Stimulated activated effector memory CD8-positive, alpha-beta T cell treated with anti-CD3 and anti-CD28 coated beads, Interleukin-12 subunit alpha, Interleukin-12 subunit beta, amount 100 ng/mL, for 72 hours (primary cell): ENCODE data around the gene RGS6.

Source experiments
- ATAC-seq: fragments of 150-1000 bp; cut with Tn5 transposase; 2 replicates; pipeline ENCODE4 v1.10.0; 2021
- DNase-seq, 2 donors: peaks; one replicate each; pipeline ENCODE4 v3.0.0; 2021 to 2022; ENCODE audit warnings: low spot score in 2 of 2
- H3K27ac Mint-ChIP-seq: one replicate; pipeline ENCODE4 v1.8.0; 2022; ENCODE audit warnings: mild to moderate bottlenecking, mixed read lengths
- H3K36me3 Mint-ChIP-seq: one replicate; pipeline ENCODE4 v1.8.0; 2022; ENCODE audit warnings: mild to moderate bottlenecking, mixed read lengths
- H3K4me1 Mint-ChIP-seq: one replicate; pipeline ENCODE4 v1.8.0; 2022; ENCODE audit warnings: mixed read lengths
- H3K4me3 Mint-ChIP-seq: one replicate; pipeline ENCODE4 v1.8.0; 2022; ENCODE audit warnings: mild to moderate bottlenecking, mixed read lengths
- H3K9me3 Mint-ChIP-seq: one replicate; pipeline ENCODE4 v1.8.0; 2022; ENCODE audit warnings: mixed read lengths

Gene RGS6

DNA sequence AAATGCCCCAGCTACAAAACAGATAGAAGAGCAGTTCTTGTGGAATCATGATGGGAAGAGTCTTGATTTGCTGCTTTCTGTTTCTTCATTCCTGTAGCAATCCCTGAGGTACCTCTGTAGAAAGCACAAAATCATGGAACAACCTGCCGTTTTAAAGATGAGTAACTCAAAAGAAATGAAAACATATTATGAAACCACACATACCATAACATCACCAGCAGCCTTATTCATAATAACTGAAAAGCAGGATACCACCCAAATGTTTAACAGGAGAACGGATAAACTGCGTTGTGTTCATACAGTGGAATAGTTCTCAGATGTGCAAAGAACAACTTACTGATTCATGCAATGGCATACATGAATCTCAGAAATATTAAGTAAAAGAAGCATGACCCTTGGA lies 188.1 kb downstream of the RGS6 start:
- no peak overlapping the region for H3K27ac Mint-ChIP-seq
- no peak overlapping the region for H3K4me3 Mint-ChIP-seq
- no peaks in the 10 kb centered on the region for H3K9me3 Mint-ChIP-seq
- no peaks in the 10 kb centered on the region for H3K4me1 Mint-ChIP-seq
- DNase-seq = no peak
- H3K36me3 Mint-ChIP-seq = no peaks in the 10 kb centered on the region
- no peak for ATAC-seq

DNA sequence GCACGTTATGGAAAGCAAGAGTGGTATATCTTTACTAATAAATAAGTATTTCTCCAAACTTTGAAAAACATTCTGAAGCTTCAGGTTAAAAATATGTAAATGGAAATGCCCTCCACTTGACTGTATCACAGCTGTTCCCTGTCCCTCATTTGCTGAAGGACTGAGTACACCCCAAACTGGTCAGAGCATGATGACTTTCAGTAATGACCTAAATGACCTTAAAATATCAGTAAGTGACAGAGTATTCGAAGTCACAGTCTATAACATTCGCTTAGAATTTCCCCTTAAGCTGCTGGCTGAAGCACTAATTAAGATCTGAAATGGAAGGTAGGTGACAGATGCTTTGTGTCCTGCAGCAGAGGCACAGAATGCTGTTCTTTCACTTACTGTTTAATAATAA lies 191.5 kb downstream of the RGS6 start:
- Mint-ChIP-seq H3K4me3 (no peak overlapping the region), H3K36me3 (no peaks in the 10 kb centered on the region), H3K27ac (no peak overlapping the region), H3K9me3 (no peaks in the 10 kb centered on the region), H3K4me1 (no peaks in the 10 kb centered on the region)
- DNase-seq = no peak
- ATAC-seq = no peak

DNA sequence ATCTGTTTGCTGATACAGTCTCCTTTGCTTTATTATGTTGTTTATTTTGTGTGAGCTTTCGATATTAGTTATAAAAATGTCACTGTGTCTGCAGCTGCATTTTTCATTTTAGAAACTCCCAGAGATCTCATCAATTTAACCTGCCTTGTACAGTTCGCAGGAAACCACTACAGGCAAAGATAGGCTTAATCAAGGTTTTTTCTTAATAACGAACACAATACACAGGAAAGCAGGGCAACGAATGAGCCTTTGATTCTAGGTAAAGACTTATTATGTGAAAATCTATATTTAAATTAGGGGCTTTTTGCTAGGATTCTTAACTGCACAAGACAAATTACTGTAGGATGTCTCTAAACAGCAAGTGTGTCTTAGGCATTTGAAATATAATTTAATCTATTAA lies 191.9 kb downstream of the RGS6 start:
- H3K4me3 Mint-ChIP-seq = no peak overlapping the region
- H3K36me3 Mint-ChIP-seq = no peaks in the 10 kb centered on the region
- no peak overlapping the region for H3K27ac Mint-ChIP-seq
- H3K9me3 Mint-ChIP-seq = no peaks in the 10 kb centered on the region
- DNase-seq (no peak), ATAC-seq (no peak)
- H3K4me1 Mint-ChIP-seq = no peaks in the 10 kb centered on the region

- Mint-ChIP-seq H3K27ac (no peak overlapping the region), H3K9me3 (no peaks in the 10 kb centered on the region), H3K36me3 (no peaks in the 10 kb centered on the region), H3K4me1 (no peaks in the 10 kb centered on the region), H3K4me3 (no peak overlapping the region)
- ATAC-seq = no peak
- DNase-seq = no peak
Observed at GRCh38 chr14:72126091-72126490, 193.9 kb downstream of the RGS6 start.

- Mint-ChIP-seq H3K27ac (no peak overlapping the region), H3K4me3 (no peak overlapping the region), H3K9me3 (no peaks in the 10 kb centered on the region), H3K4me1 (no peaks in the 10 kb centered on the region), H3K36me3 (no peaks in the 10 kb centered on the region)
- ATAC-seq (no peak), DNase-seq (no peak)
Observed at GRCh38 chr14:72126561-72126960, 194.3 kb downstream of the RGS6 start.

GRCh38 chr14:72128629-72129028 lies 196.4 kb downstream of the RGS6 start:
- ATAC-seq (no peak), DNase-seq (no peak)
- H3K4me3 Mint-ChIP-seq = no peak overlapping the region
- H3K27ac Mint-ChIP-seq = no peak overlapping the region
- no peaks in the 10 kb centered on the region for H3K36me3 Mint-ChIP-seq
- no peaks in the 10 kb centered on the region for H3K9me3 Mint-ChIP-seq
- no peaks in the 10 kb centered on the region for H3K4me1 Mint-ChIP-seq

DNA sequence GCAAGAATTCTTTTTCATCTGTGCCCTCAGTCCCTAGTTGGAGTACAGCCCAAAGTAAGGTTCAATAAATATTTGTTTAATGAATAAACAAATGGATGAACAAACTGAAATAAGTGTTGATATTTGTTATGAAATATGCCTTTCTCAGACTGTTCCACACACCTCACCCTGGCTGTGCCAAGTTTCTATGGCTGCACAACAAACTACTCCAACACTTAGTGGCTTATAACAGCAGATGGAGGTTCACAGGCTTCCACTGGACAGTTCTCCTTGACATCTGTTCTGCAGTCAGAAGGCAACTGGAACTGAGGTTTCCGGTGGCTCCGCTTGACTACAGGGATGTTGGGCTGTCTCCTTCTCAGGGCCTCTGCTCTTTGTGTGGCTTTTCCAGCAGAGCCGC lies 197.1 kb downstream of the RGS6 start:
- Mint-ChIP-seq H3K27ac (no peak overlapping the region), H3K36me3 (no peaks in the 10 kb centered on the region), H3K4me3 (no peak overlapping the region), H3K9me3 (no peaks in the 10 kb centered on the region), H3K4me1 (no peaks in the 10 kb centered on the region)
- DNase-seq (no peak), ATAC-seq (no peak)

DNA sequence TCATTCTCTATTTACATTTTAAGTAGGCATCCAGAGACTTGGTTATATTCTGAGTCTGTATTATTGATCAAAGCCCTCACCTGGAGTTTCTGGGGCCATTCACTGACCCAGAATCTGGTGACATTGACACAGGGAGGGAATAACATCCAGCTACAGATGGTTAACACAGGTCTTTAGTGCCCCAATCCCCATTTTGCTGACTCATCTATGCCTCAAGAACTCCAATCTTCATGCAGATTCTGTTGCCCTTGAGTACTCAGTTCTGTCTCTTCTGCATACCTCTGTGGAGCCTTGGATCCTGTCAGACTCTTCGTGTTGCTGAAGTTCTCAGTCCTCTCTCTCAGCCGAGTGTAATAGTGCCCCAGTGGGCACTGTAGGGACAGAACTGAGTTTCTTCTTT lies 208.9 kb downstream of the RGS6 start:
- ATAC-seq (no peak), DNase-seq (no peak)
- Mint-ChIP-seq H3K9me3 (no peaks in the 10 kb centered on the region), H3K27ac (no peak overlapping the region), H3K4me1 (no peaks in the 10 kb centered on the region), H3K36me3 (no peaks in the 10 kb centered on the region), H3K4me3 (no peak overlapping the region)

DNA sequence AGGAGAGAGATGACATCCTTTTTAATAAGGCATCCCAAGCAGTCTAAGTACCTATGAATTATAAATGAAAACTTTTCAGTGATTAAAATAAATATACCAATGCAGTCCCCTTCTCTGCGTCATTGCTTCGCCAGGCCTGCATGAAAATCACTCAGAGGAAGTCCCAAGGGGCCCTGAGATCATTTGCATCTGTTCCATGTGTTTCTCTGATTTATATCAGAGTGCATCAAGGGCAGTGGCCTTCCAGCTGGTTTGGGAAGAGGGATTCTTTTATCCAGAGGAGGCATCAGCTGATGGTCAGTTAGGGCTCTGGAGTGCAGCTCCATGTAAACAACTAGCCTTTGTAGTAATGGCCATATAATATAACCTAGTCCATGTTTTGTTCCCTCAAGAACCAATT lies 210.1 kb downstream of the RGS6 start:
- H3K36me3 Mint-ChIP-seq = no peaks in the 10 kb centered on the region
- no peak overlapping the region for H3K27ac Mint-ChIP-seq
- no peaks in the 10 kb centered on the region for H3K9me3 Mint-ChIP-seq
- H3K4me1 Mint-ChIP-seq = no peaks in the 10 kb centered on the region
- ATAC-seq (no peak), DNase-seq (no peak)
- H3K4me3 Mint-ChIP-seq = no peak overlapping the region

GRCh38 chr14:72146241-72146640 lies 214.0 kb downstream of the RGS6 start:
- ATAC-seq (no peak), DNase-seq (no peak)
- Mint-ChIP-seq H3K4me1 (no peaks in the 10 kb centered on the region), H3K9me3 (no peaks in the 10 kb centered on the region), H3K36me3 (no peaks in the 10 kb centered on the region), H3K27ac (no peak overlapping the region), H3K4me3 (no peak overlapping the region)

DNA sequence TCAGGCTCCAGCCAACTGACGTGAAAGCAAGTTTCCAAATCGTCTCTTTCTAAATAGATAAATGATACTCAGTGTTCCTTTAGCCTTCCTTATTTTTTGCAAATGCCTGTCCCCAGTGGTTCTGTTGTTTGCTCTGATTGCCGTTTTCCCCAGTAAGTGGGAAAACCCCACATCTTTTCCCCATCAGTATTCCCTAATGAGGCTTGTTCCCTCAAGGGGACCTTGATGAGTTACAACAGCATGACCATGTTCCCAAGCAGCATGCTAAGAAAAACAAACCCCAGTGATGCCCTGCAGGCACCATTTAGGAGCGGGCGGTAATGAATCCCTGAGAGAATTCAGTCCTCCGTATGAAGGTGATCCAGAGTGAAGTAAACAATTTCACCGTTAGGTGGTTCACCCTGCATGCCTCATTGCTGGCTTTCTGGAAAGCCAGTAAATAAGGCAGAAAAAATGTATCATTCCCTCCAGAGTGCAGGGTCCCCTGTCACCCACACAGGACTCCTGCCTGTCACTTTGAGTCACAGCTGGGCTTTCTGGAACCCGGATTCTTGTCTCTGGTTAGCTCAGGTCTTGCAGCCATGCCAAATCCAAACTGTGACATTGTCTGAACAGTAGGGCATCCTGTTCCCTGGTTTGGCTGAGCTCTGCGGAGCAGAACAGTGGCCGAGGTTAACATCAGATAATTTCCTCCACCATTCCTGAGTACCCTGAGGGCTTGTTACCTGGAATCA lies 222.6 kb downstream of the RGS6 start:
- Mint-ChIP-seq H3K9me3 (peaks cover 3% of the 10 kb centered on the region), H3K4me3 (no peak overlapping the region), H3K36me3 (no peaks in the 10 kb centered on the region), H3K4me1 (peaks cover 12% of the 10 kb centered on the region), H3K27ac (no peak overlapping the region)
- DNase-seq (peak in 1 of 2 donors; percentile 58), ATAC-seq (peak; percentile 67)

DNA sequence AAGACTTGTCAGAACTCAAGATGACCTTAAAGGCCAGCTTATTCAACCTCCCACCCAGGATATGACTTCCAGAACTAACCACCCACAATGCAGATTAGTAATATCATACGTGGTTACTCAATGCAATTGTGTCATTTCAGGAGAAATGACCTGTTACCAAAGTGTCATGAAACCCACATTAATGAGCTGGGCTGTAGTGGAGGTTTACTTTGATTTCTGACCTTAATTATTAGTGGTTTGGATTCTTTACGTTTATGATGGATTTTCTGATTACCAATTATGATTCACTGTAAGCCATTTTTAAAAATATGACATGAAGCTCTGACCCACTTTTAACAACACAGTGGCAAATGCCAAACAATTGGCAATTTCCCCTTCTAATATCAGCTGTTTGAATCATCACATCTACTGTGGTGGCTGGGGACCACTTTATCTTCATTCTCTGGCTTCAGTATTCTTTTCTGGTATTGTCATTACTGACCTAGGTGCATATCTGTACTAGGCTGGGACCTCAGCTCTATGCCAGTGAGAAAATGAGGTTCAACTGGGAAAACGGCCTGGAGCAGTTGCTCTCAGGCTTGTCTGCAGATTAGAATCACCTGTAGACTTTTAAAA lies 223.3 kb downstream of the RGS6 start:
- DNase-seq (no peak), ATAC-seq (peak; percentile 90)
- H3K9me3 Mint-ChIP-seq = peaks cover 3% of the 10 kb centered on the region
- H3K27ac Mint-ChIP-seq = no peak overlapping the region
- H3K4me3 Mint-ChIP-seq = no peak overlapping the region
- no peaks in the 10 kb centered on the region for H3K36me3 Mint-ChIP-seq
- peaks cover 12% of the 10 kb centered on the region for H3K4me1 Mint-ChIP-seq

DNA sequence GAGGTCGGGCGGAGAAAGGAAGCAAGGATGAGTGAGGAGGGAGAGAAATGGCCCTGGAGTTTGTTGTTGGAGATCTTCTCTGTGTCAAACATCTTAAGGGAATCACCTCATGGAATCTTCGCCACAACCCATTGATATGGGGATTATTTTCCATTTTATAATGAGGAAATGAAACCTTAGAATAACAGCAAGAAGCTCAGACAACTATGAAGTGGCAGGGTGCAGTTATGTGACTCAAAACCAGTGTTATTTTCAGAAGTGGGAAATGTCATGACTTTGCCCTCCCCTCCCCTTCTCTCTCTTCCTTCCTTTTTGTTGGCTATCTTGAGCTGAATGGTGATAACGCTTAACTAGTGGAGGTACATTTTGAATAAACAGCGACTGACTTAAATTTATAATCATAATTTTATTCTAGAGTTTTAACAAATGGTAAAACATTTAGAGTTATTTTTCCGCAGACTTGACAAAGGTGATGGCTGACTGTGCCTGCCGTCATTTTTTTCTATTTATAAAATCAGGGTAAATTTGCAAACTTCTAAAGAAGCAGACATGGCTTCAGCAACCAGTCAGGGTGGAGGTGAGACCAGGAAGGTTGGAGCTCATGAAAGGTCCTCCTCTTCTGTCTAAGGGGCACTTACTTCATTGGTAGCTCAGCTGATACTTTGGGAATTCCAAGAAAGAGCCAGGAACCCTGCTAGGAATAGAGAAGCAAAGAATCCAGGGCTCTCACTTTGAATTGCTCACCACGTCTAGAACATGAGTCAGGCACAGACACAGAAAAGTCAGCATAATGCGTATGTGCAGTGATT lies 232.4 kb downstream of the RGS6 start:
- Mint-ChIP-seq H3K9me3 (no peaks in the 10 kb centered on the region), H3K36me3 (no peaks in the 10 kb centered on the region), H3K4me1 (peaks cover 8% of the 10 kb centered on the region), H3K27ac (no peak overlapping the region), H3K4me3 (no peak overlapping the region)
- no peak for DNase-seq
- no peak for ATAC-seq

- ATAC-seq (no peak), DNase-seq (no peak)
- Mint-ChIP-seq H3K27ac (no peak overlapping the region), H3K4me3 (no peak overlapping the region), H3K9me3 (no peaks in the 10 kb centered on the region), H3K4me1 (peaks cover 8% of the 10 kb centered on the region), H3K36me3 (no peaks in the 10 kb centered on the region)
Observed at GRCh38 chr14:72165229-72165698, 233.0 kb downstream of the RGS6 start.

- ATAC-seq (no peak), DNase-seq (no peak)
- Mint-ChIP-seq H3K36me3 (no peaks in the 10 kb centered on the region), H3K4me1 (no peaks in the 10 kb centered on the region), H3K27ac (no peak overlapping the region), H3K9me3 (no peaks in the 10 kb centered on the region), H3K4me3 (no peak overlapping the region)
Observed at GRCh38 chr14:72169521-72169920, 237.3 kb downstream of the RGS6 start.

DNA sequence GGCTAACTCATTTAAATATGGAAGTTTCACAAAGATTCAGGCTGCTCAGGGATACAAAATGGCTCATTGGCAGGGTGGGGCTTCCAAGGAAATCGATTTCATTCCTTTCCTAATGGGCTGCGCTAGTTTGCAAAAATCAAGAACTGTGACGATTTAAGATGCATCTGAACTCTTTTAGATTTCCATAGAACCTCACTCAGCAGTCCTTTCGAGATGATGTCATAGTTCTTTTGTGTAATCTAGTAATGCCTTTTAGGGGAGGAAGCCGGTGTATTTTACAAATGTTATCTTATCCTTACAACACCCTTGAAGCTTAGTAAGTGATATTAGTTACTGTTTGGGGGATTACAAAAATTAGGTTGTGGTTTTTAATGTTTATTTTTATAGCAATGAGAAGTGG lies 239.8 kb downstream of the RGS6 start:
- Mint-ChIP-seq H3K27ac (no peak overlapping the region), H3K4me1 (no peaks in the 10 kb centered on the region), H3K36me3 (no peaks in the 10 kb centered on the region), H3K9me3 (no peaks in the 10 kb centered on the region), H3K4me3 (no peak overlapping the region)
- DNase-seq (no peak), ATAC-seq (no peak)
